Breast epithelium (tissue), 3 donors: Measurements from ENCODE around the gene ZDHHC24.

Experiments
- POLR2A ChIP-seq: fragments of 450-650 bp; IDR thresholded peaks from one replicate; pipeline ENCODE4 v1.6.1; 2016; ENCODE audit warnings: antibody characterized with exemption, mild to moderate bottlenecking, moderate library complexity
- POLR2AphosphoS5 ChIP-seq, 3 donors: sonication (generic); formaldehyde crosslinking; IDR thresholded peaks; one replicate each; pipeline ENCODE4 v1.6.1; 2017; ENCODE audit warnings: antibody characterized with exemption in 3 of 3
- TF ChIP-seq, protein P1 (sequence below), 3 donors: fragments of 450-650 bp; IDR thresholded peaks; one replicate each; pipeline ENCODE4 v1.5.1; 2016 to 2017; ENCODE audit warnings: antibody characterized with exemption in 3 of 3, mild to moderate bottlenecking in 3 of 3, moderate library complexity in 3 of 3

DNA sequence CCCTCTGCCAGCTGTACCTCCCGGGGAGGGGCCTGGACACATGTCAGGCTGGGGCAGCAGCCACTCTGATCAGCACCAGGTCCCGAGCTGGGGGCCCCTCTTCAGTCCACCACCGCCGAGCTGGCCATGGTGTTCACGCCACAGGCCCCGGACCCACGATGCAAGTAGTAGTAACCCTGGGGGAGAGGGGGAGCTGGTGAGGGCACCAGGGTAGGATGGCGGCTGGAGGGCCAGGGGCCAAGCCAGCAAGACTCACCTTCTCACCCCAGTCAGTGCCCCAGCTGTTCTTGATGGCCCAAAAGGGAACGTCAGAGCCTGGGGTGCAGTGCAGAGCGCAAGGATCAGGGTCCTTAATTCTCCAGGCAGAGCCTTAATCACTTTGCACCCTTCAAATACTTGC lies 18.0 kb upstream of the ZDHHC24 start:
- TF ChIP-seq, protein P1, sequence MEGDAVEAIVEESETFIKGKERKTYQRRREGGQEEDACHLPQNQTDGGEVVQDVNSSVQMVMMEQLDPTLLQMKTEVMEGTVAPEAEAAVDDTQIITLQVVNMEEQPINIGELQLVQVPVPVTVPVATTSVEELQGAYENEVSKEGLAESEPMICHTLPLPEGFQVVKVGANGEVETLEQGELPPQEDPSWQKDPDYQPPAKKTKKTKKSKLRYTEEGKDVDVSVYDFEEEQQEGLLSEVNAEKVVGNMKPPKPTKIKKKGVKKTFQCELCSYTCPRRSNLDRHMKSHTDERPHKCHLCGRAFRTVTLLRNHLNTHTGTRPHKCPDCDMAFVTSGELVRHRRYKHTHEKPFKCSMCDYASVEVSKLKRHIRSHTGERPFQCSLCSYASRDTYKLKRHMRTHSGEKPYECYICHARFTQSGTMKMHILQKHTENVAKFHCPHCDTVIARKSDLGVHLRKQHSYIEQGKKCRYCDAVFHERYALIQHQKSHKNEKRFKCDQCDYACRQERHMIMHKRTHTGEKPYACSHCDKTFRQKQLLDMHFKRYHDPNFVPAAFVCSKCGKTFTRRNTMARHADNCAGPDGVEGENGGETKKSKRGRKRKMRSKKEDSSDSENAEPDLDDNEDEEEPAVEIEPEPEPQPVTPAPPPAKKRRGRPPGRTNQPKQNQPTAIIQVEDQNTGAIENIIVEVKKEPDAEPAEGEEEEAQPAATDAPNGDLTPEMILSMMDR (IDR thresholded peaks at IDR 0.05), result no peak
- TF ChIP-seq POLR2A, result no peak
- no peak for TF ChIP-seq POLR2AphosphoS5 (IDR thresholded peaks at IDR 0.05)
